Activated CD4-positive, CD25-positive, alpha-beta regulatory T cell treated with anti-CD3 and anti-CD28 coated beads, Interleukin-2, amount 50 U/mL, for 16 hours (primary cell): ENCODE results near the gene TDP2.
"Not testable (repeated sequence)": the region's sequence is repeated elsewhere in the genome, so short reads cannot be mapped to it uniquely, and the experiment has no call there.

Experiments
- DNase-seq: peaks from one replicate; pipeline ENCODE4 v3.0.0-alpha.2; 2020; ENCODE audit warnings: low read depth, low spot score

The TDP2 gene

DNA sequence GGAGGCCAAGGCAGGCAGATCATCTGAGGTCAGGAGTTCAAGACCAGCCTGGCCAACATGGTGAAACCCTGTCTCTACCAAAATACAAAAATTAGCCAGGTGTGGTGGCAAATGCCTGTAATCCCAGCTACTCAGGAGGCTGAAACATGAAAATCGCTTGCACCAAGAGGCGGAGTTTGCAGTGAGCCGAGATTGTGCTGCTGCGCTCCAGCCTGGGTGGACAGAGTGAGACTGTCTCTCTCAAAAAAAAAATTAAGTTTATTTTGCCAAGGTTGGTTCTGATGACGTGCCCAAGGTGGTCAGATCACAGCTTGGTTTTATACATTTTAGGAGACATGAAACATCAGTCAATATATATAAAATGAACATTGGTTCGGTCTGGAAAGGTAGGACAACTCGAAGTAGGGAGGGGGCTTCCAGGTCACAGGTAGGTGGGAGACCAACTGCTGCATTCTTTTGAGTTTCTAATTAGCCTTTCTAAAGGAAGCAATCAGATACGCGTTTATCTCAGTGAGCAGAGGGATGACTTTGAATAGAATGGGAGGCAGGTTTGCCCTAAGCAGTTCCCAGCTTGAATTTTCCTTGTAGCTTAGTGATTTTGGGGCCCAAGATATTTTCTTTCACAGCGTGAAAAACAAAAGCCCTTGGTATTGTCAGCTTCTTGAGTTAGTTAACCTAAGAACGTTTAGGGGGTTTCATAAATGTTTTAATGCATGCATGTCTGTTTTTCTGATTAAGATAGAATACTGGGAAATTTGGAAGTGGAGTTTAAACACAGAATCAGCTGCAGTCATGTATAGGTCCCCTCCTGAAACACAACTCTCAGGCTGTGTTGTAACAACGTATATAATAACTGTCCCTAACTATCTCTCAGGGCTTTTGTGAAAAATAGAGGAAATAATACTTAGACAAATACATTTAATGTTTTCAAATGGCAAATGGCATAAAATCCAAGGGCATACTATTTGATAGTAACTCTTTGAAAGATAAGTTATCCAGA, 16.9 kb upstream of the TDP2 start:
- DNase-seq: no peak

DNA sequence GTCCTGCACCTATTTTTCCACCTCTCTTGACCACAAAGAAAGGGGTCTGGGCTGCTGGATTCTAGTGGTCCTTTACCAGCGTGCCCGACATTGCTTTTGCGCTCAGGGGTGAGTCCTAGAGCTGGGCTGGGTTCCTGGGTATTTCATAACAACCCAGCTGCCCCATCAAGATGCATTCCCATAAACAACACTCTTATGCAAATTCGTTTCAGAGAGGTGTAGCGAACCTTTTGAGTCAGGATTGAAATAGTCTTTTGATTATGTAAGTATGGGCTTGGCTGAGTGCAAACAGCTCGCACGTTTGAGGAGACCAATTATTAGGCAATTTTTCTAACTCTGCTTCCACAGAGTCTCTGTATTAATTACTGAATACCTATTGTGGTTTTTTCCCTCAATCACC, 13.9 kb upstream of the TDP2 start:
- DNase-seq: no peak

DNA sequence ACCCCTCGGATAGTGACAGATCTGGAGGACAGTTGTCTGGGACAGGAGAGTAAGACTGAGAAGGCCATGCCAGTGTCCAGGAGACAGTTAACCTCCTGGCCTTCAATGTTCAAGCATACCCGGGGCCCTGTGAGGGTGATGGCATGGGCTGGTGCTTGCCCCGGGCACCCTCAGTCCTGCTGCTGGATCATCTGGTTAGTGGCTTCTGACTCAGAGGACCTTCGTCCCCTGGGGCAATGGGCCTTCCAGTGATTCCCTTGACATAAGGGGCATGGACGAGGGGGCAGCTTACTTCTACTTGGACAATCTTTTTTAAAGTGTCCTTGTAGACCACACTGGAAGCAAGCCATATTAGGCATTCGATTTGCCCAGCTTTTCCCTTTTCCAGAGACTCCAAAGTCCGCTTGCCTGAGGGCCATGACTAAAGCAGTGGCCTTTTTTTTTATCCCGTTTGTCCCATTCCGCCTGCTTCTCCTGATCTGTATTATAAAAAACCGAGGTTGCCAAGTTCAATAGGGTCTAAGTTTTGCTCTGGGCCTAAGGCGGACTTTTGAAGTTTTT, 12.2 kb upstream of the TDP2 start:
- not testable (repeated sequence) for DNase-seq

DNA sequence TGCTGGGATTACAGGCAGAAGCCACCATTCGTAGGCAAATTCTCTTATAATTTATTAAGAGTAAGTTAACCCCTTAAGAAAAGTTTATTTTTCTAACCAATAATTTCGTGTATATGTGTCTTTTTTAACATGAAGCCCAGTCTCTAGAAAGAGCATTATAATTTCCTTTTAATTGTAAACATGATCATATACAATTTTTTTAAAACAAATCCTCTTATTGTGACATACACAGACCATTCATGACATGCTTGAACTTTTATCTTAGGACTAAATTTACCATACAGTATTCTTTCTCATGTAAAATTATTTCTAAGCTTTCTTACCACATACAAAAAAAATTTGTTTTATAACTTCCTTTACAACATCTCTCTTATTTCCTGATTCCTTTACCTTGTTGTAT, 6.9 kb upstream of the TDP2 start:
- DNase-seq: no peak

DNA sequence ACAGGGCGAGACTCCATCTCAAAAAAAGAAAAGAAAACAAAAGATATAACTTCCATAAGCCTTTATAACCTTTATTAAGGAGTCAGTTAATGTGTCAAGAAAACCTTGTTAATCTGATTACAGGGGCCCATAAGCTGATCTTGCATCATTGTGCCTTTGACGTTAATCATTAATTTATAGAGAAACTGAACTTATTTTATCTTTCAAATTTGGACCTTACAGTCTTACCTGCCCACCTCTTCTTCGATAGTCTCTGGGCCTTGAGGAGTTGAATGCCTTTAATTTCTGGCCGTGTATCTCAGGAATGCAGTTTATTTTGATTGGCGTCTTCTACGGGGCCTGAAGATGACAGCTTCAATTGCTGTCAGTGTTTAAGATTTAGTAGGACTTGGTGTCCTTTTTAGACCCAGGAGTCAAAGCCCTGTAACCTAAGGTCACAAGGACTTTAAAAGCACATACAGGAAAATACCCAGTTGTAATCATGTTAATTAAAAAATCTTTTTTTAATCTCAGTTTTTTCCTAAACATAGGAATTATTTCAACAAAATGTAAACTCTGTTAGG, 6.0 kb upstream of the TDP2 start:
- no peak for DNase-seq

DNA sequence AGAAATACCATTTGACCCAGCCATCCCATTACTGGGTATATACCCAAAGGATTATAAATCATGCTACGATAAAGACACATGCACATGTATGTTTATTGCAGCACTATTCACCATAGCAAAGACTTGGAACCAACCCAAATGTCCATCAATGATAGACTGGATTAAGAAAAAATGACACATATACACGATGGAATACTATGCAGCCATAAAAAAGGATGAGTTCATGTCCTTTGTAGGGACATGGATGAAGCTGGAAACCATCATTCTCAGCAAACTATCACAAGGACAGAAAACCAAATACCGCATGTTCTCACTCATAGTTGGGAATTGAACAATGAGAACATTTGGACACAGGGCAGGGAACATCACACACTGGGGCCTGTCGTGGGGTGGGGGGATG, 4.4 kb upstream of the TDP2 start:
- not testable (repeated sequence) for DNase-seq

DNA sequence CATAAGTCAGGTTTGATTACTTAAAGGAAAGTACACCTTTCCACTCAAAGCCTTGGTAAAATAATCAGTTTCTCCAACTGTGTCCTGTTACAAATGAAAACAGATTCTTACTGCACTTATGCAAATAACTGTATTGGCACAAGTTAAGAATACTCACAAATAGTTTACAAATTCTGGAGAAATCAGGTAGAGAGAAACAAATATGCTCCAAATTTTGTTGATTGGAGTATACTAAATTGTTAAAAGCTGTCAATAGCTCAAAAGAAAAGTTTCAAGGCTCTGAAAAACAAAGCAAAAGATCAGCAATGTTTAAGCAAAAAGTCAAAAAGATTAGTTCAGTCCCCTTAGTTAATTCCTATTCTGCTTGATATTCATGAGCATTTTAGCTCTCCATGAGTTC, 3.8 kb upstream of the TDP2 start:
- not testable (repeated sequence) for DNase-seq

DNA sequence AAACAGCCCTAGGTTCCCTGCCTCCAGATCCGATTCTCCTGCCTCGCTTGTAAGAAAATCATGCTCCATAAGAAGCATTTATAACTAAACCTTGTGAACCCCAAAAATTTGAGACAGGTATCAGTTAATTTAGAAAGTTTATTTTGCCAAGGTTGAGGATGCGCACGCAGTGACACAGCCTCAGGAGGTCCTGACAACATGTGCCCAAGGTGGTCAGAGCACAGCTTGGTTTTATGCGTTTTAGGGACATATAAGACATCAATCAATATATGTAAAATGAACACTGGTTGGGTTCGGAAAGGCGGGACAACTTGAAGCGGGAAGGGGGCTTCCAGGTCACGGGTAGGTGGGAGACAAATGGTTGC, 2.3 kb upstream of the TDP2 start:
- DNase-seq: no peak

DNA sequence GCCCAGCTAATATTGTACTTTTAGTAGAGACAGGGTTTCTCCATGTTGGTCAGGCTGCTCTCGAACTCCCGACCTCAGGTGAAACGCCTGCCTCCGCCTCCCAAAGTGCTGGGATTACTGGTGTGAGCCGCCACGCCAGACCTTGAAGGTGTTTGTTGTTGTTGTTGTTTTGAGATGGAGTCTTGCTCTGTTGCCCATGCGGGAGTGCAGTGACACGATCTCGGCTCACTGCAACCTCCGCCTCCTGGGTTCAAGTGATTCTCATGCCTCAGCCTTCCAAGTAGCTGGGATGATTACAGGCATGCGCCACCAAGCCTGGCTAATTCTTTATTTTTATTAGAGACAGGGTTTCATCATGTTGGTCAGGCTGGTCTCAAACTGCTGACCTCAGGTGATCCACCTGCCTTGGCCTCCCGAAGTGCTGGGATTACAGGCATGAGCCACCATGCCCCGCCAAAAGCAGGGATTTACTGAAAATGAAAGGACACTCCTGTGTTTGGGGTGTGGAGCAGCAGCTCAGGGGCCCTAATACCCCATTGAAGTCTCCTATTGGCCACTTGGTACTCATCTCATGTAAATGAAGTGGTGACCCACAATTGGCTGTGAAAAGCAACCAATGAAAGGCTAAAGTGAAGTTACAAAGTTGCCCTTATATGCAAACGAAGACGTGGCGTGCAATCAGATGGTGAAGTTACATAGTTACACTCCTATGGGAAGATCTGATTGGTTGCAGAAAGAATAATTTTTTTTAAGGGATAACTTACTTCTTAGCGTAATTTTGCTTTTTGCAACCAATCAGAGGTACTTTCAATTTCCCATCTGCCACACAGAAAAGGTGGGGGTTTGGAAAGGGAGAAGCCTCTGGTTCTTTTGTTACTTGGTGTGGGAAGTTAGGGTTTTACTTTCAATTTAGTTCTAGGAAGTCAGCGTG, 1.6 kb upstream of the TDP2 start:
- DNase-seq: not testable (repeated sequence)

DNA sequence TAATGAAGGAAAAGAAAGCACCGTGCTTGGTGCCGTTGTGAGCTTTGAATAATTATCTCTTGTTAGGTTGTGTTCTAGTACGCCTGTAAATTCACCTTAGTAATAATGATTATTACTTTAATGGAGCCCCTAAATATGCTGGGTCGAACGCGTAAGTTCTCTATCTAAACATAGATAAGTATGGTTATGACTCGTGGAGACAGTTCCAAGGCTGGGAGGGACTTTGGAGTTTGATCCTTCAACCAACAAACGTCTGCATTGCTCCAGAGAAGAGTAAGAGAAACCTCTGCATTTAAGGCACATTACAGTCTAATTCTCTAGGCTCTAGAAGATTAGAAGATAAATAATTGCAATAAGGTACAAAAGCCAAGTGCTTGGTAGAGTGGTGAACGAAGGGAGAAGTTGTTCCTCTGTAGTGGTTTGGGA, 692 bp upstream of the TDP2 start:
- DNase-seq: no peak

DNA sequence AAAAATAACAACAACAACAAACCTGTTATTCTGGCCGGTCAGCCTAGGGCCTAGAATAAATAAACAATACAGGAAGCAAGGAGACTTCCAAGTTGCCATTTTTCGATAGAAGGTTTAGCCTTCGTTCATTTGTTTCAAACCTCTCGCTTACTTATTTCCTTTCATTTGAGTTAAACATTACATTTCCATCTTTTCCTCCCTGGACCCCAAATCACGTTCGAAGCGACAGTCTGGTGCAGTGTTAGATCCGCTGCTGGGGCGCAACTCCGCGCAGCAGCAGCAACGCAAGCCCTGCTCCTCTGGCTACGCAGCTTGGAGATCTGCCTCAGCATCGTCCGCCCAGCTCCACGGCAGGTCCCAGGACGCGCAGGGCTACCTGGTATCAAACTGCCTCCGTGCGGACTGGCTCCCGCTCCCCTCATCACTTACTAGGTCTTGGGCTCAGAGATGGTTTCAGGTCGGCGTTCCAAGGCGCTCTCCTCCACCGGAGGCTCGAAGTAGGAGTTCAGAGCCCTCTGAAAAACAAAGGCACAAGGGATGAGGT, 530 bp downstream of the TDP2 start:
- DNase-seq: no peak

DNA sequence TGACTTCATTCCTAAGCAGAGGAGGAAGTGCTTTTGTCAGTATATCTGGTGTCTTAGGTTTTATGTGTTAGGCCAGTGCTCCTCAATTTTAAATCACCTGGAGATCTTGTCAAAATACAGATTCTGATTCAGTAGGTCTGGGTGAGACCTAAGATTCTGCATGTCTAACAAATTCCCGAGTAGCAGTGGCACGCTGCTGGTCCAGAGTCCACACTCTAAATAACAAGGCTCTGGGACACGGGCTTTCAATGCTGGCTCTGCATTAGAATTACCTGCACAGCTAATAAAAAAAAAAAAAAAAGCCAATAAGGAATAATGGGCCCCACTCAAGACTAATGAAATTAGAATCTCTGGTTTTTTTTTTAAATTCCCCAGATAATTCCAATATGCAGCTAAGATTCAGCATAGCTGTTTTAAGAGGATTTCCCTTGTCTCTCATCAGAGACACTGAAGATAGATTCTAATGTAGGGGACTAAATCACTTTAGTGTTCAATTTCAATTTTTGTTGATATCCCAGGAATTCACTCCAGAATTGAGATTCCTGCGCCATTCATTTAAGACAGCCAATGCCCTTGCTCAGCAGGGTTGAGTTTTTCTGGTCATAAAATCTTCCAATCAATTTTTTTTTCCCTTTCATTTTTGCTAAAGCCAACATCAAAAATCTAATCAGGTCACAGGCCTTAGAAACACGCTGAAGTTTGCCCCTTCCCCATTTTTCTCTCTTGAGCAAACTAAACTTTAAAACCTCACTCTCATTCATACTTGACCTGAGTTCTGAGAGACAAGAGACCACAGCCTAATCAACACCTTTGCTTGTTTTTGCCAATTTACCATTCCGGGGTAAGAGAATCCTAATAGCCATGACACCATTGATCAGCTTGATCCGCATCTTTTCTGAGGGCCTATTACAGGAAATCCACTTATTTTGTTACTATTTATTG, 2.4 kb downstream of the TDP2 start:
- DNase-seq: no peak

DNA sequence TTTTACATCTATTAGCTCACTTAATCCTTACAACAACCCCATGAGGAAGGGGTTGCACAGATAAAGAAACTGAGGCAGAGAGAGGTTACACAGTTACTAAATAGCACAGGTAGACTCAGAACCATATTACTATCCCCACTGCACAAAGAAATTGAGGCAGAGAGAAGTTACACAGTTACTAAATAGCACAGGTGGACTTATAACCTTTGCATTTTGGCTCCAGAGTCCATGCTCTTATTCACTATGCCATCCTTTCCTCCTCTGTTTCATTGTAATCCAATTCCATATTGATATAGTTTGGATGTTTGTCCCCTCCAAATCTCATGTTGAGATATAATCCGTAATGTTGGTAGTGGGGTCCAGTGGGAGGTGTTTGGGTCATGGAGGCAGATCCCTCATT, 3.5 kb downstream of the TDP2 start:
- DNase-seq: no peak

DNA sequence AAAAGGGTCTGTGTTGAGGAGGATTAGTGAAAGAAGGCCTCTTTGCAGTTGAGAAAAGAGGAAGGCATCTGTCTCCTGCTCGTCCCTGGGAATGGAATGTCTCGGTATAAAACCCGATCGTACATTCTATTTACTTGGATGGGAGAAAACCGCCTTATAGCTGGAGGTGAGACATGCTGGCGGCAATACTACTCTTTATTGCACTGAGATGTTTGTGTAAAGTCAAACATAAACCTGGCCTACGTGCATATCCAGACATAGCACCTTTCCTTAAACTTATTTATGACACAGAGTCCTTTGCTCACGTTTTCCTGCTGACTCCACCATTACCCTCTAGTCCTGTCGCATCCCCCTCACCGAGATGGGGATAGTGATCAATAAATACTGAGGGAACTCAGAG, 4.5 kb downstream of the TDP2 start:
- no peak for DNase-seq

DNA sequence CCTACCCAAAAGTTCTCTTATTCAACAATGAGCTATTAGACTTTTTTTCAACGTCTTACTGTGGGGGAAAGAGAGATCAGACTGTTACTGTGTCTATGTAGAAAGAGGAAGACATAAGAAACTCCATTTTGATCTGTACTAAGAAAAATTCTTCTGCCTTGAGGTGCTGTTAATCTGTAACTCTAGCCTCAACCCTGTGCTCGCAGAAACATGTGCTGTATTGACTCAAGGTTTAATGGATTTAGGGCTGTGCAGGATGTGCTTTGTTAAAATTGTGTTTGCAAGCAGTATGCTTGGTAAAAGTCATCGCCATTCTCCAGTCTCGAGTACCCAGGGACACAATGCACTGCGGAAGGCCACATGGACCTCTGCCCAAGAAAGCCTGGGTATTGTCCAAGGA, 4.9 kb downstream of the TDP2 start:
- DNase-seq: not testable (repeated sequence)

DNA sequence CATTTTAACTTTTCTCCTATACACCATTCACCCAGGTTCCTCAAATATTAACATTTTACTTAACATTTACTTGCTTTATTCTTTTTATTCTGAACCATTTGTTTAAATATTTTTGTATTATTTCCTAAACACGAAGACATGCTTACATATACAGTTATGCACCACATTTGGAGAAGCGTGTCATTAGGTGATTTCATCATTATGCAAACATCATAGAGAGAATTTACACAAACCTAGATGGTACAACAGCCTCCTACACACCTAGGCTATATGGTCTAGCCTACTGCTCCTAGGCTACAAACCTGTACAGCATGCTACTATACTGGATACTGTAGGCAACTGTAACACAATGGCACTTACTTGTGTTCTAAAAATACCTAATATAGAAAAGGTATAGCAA, 6.6 kb downstream of the TDP2 start:
- no peak for DNase-seq

DNA sequence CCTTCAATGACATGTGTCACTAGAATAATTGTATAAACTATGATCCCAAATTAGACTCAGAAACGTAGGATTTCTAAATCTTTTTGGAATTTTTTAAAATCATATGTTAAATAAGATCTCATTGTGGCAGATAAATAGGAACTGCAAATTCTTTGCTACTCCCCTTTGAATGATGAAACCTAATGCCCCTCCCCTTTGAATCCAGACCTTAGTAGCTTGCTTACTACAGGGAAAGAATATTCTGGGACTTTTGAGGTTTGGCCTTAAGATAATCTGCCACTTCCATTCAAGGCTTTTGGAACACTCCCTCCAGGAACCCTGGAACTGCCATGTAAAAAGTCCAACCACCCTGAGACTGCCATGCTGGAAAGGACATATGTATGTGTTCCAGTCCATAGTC, 7.1 kb downstream of the TDP2 start:
- no peak for DNase-seq

DNA sequence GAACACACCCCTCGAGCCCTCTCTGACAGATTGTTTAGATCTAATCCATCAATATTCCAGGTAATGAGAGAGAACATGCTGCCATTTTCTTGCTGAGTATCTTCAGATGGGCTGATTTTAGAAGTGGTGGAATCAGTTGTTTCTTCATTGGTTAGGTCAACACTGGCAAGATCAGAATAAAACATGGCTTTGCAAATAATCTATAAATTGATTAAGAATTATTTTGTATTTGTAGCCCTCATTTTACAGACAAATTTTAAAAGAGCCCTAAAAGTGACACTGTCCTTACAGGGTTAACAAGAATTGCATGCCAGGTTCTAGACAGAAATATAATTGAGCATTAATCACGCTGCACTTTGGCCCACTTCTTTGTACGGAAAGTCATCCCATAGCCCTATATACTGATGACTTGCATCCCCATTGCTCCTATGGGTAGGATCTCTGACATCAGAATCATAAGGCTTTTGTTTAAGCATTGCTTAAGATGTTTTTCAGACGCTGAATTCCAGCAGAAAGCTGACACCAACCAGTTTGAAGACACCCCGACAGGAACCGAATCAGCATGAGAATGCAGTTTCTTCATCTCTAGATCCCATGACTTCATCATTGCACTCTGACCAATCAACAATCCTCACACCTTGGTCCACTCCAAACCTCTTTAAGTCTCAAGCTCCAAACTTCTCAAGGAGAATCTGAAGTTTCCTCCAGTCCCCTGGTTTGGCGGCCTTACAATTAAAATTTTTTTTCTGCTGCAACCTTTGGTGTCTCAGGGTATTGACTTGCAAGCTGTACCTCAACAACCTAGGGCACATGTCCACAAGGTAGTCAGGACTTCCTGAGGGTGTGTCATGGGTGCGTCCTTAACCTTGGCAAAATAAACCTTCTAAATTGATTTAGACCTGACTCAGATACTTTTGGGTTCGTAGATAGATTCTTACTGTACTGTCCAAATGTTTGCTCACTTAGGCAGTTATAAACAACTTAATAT, 7.8 kb downstream of the TDP2 start:
- DNase-seq: no peak

DNA sequence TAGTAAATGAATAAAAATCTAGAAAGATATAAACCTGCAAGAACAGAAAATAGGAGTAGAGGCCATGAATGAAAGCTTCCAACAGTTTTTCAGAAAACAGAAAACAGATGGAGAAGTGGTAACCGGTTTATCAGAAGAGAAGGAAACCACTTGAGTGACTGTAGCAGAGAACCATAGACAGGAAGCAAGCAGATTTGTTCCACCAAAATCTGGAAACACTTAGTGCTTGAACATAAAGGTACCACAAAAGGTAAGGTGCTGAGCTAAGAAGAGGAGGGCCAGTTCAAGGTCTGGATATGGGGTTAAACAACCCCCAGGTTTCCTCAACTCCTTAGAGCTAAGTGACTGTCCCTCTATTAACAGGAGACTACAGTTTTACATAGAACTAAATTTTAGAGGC, 11.5 kb downstream of the TDP2 start:
- DNase-seq: no peak
